UCSD-AML1 (cell line): Measurements from ENCODE around the gene MROH2B.

ENCODE experiments used
- DNase-seq: peaks from one replicate; lab custom pipeline; 2025; ENCODE audit not compliant: unreplicated experiment; lab: John Stamatoyannopoulos, UW

Gene MROH2B

DNA sequence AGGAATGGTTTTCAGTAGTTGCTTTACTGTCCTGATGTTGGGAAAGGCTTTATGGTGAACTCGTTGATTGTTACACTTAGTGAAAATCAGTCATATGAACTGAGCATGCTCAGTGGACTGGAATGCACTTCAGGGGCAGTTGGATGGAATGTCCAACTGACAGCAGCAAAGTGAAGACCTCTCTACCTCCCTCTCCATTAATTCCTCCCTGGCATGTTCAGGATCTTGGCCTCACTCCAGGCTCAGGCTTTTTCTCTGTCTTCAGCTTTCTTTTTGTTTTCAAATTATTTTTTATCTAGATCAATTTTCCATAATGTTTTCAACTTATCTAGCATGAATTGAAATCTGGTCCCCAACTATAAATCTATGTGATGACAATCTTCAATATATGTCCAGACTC is at the start of gene MROH2B:
Gene MROH2B, minus strand, starts transcription at position 101 of the 400 bp plus-strand sequence. CDS start 490 bp downstream, outside the sequence.
- no peak for DNase-seq

DNA sequence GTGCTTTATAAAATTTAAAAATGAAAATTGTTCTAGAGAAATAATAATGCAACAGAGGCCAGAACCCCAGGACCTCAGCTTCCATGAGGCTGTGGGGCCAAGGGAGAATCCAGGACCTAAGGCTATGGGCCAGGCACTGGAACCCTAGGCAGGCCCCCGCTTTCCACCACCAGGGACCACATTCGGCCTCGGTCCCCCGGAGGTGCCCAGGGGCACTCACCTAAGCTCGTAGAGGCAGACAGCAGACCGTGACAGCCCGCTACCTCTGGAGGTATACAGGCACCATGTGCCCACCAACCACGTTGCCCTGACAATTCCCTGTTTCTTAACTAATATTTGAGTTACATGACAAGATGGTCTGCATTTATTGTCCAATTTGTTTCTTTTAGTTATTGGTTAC is 49.5 kb upstream of the MROH2B start:
- DNase-seq, result no peak

DNA sequence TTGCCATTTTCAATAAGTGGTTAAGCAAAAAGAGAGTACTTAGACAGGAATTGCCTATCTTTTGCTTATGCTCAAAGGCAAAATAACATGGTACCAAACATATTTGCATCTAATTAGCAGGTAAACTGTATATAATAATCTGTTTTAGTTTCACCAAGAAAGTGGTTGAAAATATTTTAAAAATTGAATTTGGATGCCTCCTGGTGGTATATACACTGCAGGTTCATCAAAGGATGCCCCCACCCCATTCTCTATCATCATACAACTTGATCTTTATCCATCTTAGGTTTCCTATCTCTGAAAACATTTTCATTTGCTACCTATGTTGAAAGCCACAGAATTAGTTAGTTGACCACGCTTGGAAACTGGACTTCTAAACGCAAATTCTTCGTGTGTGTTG is 47.0 kb upstream of the MROH2B start:
- DNase-seq, result no peak

DNA sequence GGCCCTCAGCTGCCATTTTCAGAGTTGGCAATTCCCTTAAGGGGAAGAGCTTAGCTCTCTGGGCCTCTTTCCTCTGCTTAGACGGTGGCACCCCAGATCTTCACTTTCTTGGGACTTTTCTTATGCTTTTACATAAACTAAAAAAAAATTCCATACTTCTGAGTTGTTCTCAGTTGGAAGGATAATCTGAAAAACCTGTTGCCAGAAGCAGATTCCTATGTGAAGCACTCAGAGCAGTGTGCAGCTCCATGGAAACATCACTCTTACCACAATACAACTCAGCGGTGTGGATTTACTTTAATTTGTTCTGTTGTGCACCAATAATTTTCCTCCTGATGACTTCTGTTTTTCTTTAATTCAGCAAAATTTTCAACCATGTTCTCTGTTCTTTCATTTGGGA is 44.1 kb upstream of the MROH2B start:
- DNase-seq, result no peak

DNA sequence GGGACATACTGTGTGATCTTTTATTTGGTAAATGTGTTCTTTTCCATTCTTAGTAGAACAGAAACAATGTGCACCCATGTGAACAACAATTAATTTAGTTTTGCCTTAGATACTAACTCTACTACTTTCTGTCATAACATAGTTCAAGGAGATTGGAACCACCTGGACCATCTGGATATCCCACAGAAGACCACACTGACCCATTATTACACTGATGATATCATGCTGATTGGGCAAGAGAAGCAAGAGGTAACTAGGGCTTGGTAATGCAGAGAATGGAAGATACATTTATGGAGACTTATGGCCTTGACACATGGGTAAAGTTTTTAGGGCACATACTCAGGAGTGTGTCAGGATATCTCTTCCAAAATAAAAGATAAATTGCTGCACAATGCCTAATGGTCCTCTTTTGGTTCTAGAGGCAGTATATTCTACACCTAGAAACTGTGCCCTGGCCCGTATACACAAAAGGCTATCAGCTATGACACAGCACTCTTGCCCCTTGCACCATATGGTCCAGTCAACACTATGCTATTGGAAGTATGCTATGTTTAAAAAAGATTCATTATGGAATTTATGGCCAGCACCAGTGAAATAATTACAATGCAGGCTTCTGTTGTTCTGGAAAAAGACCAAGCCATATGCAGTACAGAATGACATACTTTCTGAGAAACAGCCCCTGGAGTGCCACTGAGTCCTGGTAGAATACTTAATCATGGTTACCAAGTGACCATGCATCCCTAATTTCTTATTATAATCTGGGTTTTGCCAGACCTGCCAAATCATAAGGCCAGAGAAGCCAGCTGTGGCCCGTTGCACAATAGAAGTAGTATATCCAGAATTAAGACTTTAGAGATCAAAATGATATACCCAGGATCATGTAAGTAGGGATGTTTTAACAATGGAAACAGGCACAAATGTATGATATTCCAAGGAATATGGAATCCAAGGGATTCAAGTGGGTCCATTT is 41.6 kb upstream of the MROH2B start:
- no peak for DNase-seq

DNA sequence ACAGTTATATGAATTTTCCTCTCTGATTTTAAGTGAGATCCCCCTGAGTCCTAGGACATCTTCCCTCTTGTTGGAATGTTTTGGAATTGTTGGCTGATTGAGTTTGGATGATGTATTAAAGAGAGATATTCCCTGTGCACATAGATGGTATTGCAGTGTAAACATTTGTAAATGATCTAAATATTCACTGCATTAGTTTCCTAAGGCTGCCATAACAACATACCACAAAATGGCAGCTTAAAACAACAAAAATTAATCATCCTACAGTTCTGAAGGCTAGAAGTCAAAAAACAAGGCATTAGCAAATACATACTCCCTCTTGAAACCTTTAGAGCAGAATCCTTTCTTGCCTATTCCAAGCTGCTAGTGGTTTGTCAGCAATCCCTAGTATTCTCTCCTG is 38.0 kb upstream of the MROH2B start:
- no peak for DNase-seq

DNA sequence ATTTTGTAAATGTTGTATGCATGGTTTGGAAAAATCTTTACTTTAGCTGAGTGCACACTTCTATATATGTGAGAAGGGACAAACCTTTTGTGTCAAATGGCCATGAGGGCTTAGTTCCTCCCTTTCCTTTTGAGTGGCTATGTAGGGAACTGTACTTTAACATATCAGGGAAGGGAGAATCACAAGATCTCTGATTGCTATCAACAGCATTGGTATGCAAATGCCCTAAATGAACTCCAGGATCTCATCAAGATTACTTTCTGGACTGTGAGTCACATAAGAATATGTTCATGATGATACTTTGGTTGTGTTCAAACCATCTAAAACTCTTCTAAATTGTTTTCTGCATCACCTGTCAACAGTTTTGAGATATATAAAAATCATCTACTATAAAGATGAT is 31.2 kb upstream of the MROH2B start:
- no peak for DNase-seq

DNA sequence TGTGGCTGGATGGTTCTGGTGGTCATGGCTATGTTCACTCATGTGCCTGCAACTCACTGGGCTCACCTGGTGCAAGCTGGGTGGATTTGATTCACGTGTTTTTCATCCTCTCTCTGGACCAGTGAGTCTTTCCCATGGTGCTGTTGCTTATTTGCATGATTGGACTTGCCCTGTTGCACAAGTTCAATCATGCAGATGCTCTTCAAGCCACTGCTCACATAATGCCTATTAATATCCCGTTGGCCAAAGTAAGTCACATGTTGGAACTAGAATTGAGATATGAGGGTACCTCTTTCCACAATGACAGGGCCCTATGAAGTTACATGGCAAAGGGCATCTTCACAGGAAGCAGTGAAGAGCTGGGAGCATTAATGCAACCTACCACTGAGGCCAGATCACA is 26.5 kb upstream of the MROH2B start:
- no peak for DNase-seq

DNA sequence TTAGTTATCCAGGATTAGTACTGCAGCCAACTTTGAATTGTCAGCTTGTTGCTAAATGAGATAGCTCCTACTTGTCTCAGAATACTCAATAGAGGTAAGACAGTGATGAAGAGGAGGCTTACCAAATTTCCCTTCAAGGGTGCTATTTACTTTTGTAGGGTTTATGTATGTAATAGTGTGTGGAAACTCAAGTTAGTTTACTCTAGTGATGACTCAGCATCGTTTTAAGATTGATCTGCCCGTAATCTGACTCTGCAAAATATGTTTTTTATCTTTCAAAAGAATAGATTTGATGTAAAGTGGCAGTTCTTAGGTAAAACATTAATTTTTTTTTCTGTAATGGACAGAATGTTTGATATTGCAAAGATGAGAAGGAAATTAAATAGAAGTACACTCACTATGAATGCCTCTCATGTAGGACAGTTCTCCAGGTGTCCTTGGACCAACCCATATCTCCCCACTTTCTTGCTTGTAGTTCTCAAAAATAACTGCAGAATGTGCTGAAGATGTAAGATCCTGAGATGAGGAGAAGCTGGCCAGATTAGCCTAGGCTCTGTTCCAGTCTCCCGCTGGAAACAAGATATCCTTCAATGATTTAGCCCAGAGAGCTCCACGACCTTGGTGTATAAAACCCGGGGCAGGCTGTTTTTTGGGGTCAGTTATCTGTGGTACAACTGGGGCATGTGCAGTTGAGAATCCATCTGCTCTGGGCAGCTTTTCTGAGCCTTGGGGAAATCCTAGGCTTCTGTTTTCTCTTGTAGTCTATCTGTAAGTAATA is 24.4 kb upstream of the MROH2B start:
- no peak for DNase-seq

DNA sequence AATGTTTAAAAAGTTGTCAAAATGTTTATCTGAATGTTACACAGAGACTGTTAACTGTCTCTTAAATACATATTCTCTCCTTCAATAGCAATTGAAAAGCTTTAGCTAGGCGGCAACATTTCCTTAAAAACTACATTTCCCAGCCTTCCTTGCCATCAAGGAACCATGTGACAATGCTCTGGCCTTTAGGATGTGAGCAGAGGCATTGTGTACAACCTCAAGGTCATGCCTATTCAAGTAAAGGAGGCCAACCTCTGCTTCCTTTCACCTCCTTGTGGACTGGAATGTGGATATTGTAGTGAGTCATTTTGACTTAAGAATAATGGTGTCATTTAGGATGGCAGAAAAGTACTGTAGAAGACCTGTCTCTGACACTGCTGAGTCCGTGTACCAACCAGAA is 23.7 kb upstream of the MROH2B start:
- DNase-seq, result no peak

DNA sequence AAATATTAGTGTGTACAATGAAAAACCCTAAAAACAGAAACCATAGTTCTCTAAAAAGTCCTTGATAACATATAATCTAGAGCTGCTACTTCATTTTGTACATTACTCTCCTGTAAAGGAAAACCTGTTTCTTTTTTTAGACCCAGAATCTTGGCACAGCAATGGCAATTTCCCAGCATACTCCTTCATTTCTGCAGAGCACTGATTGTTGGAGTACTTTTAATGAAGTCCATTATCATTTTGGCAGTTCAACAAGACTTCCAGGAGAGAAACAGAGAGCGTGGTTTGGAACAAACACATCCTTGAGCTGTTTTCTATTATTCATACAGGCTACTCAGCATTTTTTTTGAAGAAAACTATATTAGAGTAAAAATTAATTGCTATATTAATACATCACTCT is 22.7 kb upstream of the MROH2B start:
- DNase-seq, result no peak

DNA sequence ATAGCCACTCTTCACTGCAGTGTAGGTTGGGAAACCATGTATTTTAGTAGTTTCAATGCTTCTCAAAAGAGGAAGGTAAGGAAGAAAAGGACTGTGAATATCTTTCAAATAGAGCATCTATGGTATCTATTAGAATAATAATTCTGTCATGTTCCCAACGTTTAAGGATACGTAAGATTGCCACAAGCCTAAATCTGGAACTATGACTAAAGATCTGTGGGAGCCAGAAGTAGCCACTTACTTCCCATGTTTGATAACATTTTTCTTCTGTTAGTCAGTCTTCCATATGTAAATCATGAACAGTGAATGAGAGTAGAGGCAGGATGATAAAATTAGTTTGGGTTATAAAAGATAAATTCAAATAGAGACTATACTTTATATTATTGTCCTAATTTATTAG is 16.3 kb upstream of the MROH2B start:
- no peak for DNase-seq

DNA sequence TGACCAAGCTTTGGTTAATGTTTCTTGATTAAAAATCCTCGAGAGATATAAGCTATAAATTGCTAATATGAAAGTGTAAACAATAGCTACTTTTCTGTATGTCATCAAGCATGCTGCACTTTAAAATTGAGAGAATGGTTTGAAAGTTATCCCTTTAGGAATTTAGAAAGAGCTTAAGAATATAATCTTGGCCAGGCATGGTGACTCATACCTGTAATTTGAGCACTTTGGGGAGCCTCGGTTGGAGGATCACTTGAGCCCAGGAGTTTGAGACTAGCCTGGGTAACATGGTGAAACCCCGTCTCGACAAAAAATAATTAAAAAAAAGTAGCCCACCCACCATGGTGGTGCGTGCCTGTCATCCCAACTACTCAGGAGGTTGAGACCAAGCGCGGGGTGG is 12.2 kb upstream of the MROH2B start:
- no peak for DNase-seq

DNA sequence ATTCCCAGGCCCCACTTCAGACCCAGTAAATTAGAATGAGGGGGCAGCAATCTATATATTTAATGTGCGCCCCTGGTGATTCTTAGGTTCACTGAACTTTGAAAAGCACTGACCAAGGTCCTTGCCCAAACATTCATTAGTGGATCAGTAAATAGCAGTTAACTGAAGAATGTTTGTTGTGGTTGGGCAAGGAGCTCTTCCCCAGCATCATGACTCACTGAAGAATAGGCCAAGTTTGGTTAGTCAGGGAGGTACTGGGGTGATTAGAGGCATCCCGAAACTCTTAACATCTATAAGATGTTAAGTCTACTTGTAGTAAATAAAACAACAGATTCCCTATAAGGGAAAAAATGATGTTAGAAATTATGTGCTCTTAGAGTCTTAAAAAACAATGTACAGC is 833 bp upstream of the MROH2B start:
- DNase-seq, result no peak

DNA sequence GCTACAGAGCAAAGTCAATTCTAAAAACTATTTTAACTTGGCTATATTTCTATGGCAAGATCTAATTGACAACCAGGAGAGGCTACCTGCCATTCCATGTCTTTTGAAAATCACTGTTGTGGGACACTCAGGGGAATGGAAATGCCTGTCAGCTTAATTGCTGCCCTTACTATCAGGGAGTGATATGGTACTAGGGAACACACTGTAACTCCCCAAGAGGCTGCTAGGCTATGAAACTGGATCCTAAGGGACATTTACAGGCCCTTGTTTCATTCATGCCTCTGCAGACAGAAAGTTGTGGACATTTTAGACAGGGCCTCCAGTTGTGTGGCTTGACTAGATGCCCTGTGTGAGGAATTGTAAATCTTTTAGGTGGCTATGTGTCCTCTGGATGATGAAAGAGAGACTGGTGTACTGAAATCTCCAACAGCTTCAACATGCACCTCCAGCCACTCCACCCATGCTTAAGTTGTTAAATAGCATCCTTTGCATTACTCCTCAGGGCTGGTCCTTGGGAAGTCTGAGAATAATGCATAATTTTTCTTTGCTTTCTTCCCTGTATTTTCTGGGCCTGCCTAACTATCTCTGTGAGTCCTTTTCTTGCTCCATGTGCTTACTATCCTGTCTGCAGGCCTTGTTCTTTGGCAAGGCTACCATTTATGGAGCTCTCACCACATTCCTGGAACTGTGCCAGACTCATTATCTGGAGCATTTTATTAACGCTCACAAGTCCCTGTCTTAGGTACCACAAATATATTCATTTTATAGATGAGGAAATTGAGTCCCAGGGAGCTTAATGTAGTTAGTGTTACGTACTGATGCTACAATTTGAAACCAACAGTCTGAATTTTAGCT is 3.2 kb downstream of the MROH2B start:
- DNase-seq, result no peak

DNA sequence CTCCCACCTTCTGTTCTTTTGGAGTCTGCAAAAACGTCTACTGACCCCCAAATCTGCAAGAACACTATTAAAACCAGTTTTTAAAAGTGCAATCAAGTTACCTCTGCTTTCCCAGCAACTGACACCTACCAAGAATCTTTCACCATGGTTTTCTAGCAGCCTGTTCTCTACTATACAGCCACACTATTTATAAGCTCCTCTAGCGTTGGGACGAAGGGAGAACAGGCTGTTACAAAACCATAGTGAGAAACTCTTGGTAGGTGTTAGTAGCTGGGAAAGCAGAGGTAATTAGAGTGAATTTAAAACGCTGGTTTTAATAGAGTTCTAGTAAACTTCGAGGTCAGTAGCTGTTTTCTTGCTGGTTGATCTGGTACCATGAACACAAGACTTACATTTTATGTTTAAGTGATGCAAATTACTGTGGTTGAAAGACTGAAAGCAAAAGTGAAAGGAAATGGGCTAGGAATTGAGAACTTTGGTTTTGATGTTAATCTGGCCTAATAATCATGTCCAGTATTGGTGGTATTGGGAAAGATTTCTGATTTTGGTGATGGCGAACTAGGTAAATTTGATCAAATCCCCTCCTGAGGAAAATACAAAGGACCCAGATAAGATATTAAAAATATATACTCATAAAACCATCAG is 5.3 kb downstream of the MROH2B start:
- no peak for DNase-seq

DNA sequence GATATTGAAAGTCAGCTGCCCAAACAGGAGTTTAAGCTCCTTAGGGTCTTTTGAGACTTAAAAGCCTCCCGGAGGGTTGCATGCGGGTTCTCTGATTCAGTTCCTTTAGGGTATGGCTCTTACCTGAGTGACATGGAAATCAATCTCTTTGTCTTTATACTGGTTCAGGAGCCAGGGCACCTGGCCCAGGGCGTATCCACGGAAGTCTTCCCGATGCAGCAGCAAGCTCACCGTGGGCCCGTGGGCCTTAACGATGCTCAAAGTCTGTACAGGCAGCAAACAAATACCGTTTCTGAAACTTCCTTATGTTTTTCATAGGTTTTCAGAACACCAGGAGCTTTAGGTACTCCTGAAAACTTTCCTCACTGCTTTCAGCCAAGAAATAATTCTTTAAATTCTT is 13.2 kb downstream of the MROH2B start:
- DNase-seq, result no peak

DNA sequence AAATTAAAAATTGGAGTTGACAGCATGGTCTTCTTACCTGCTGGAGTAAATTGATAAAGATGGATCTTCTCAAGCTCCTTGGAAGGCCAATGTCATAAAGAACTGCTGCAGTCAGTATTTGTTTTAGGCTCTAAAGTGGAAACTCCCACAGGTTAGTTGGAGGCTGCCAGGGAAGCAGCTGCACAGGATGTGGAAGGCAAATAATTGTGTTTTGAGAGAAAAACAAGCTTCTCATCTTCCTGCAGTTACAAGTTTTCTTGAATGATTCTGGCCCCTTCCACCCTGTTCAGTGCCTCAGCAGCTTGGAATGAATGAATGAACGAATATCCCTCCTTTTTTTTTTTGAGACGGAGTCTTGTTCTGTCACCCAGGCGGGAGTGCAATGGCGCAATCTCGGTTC is 13.9 kb downstream of the MROH2B start:
- no peak for DNase-seq

DNA sequence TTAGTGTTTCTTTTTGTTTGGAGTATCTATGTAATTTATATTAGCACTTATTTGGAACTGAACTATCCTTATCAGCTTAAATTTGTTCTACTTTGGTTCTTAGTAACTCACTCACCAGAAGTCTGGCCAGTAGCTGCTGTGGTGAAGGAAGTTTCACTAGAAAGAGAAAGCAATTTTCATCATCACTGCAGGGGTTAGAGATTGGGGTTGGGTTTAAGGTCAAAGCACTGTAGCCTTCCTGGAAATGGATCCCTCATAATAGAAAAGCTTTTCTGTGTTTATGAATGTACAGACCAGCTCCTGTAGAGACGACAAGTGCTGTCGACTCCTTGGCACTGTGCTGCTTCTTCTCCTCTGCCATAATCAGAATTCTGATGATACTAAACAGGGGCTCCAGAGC is 22.2 kb downstream of the MROH2B start:
- DNase-seq, result no peak

DNA sequence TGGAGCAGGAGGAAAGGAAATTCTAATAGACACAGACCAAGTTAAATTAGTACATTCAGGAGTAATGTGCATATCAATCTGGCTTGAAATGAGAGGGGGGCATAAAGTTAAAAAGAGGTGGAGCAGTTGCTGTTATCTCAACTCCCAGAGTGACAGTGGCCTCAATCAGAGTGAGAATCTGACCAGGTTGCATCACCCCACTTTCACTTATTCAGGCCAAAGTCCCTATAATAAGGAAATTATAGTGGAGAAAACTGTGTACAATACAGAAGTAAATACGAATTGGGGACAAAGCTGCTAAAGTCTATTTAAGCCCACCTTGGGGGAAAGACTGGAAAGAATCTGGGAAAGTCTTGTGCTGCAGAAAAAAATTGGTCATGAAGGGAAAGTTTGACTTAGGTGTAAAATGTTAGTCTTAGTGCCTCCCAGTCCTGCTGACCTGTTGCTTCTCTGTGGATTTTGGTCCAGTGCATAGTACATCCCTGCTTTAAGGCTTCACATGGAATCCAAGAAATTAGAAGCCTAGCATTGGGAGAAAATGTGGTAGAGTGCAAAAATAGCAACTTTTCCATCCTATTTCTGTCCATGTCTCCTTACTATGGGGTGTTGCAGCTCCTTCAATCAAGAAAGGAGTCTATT is 27.9 kb downstream of the MROH2B start:
- DNase-seq, result no peak
